Fibroblast of pulmonary artery (primary cell): ENCODE results near the gene LCAT.
A peak's percentile ranks its signal among the peaks of the same experiment; 100 is the strongest.

ENCODE experiments used
- DNase-seq: peaks from one replicate; pipeline ENCODE4 v3.0.0-alpha.2; 2010; ENCODE audit warnings: low read depth
- H3K4me3 ChIP-seq: replicated peaks from 2 replicates; pipeline ENCODE4 v1.5.1; 2011; ENCODE audit warnings: low read depth, mild to moderate bottlenecking, control low read depth, low read length, moderate library complexity
- TF ChIP-seq, protein P1 (sequence below): IDR thresholded peaks from 2 replicates; pipeline ENCODE4 v1.5.1; 2011; ENCODE audit warnings: mild to moderate bottlenecking, control low read depth, low read length, inconsistent platforms; ENCODE audit errors: missing control alignments

The LCAT gene

DNA sequence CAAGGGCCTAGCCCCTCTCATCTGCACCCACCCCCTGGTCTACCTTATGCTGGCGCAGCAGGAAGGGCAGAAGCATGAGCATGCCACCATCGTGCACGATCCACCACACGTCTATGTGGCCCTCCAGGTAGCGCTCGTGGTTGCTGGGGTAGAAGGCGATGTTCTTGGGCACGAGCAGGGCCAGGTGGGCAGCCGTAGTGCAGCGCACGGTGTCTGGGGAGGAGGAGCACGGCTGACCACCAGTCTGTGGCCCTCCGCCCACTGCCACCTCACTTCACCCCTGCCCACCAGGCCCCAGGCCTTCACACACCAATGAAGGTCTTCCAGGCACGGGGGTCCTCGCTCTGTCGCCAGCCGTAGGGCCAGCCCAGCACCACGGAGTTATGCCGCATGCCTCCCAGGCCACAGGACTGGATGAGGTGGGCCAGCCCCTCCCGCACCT is 2.2 kb upstream of the LCAT start:
- TF ChIP-seq, protein P1, sequence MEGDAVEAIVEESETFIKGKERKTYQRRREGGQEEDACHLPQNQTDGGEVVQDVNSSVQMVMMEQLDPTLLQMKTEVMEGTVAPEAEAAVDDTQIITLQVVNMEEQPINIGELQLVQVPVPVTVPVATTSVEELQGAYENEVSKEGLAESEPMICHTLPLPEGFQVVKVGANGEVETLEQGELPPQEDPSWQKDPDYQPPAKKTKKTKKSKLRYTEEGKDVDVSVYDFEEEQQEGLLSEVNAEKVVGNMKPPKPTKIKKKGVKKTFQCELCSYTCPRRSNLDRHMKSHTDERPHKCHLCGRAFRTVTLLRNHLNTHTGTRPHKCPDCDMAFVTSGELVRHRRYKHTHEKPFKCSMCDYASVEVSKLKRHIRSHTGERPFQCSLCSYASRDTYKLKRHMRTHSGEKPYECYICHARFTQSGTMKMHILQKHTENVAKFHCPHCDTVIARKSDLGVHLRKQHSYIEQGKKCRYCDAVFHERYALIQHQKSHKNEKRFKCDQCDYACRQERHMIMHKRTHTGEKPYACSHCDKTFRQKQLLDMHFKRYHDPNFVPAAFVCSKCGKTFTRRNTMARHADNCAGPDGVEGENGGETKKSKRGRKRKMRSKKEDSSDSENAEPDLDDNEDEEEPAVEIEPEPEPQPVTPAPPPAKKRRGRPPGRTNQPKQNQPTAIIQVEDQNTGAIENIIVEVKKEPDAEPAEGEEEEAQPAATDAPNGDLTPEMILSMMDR, result no peak
- DNase-seq, result no peak
- H3K4me3 ChIP-seq, result no peak overlapping the region

DNA sequence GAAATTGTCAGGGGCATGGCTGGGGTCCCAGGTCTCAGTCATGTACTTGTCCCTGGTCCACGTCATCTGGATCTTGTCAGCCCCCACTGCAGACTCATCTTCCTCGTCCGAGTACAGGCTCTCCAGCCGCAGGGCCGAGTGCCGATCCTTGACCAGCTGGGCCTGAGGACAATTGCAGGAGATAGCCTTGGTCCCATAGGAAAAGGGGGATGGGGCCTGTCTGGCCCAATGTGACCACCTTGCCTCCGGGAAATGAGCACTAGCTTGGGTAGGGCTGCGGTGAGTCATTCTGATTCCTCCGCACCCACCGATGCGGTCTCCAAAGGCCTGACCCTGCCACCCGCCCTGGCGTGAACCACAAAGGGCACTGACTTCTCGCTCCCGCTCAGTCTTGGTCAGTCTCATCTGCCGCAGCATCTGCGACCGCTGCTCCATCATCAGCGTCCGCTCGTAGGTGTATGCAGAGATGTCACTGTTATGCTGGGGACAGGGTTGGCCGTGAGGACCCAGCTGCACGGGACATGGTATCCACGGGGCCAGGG is 1.5 kb upstream of the LCAT start:
- no peak for DNase-seq
- no peak overlapping the region for H3K4me3 ChIP-seq
- TF ChIP-seq, protein P1, result no peak

DNA sequence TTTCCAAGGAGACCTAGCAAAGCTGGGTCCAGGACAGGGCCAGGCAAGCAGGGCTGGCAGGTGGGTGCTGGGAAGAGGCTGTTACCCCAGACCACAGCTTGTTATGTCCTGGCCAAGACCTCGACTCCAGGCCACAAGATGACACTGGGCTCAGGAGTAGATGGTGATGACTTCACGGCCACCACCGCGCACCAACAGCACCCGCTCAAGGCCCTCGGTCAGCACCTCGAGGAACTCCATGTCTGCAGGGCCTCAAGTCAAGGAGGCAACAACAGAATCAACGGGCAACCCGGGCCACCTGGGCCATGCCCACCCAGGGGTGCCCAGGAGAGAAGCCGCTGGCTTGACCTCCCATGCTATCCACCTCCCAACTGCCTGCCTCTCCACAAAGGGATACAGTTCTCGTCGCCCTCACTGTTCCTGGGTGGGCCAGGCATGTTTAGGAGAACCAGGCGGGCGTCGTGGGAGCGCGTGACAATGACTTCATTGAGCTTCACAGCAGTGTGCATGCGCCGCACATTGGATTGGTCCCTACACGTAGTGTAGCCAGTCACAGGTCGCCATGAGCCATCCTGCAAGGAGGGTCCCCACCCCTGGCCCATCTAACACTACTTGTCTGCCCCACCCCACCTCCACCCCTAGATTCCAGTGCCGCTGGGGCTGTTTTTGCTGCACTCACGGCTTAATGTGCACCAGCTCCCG is 921 bp upstream of the LCAT start:
- no peak overlapping the region for H3K4me3 ChIP-seq
- TF ChIP-seq, protein P1, result no peak
- DNase-seq, result no peak

DNA sequence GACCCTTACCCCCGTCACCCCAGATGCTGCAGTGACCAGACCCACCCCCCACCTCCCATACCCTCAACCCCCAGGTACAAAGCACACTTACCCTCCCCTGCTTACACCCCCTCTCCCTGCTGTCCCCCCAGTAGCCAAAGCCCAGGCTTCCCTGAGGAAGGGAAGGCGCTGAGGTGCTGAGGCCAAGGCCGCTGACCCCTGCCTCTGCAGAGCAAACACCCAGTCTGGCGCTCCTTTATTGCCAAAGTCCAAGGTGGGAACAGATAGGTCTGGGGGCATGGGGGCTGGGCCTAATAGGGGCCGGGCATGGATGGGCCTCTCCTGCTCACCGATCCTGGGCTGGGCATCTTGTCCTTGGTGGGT is 683 bp downstream of the LCAT start:
- no peak for DNase-seq
- no peak overlapping the region for H3K4me3 ChIP-seq
- TF ChIP-seq, protein P1, result no peak

DNA sequence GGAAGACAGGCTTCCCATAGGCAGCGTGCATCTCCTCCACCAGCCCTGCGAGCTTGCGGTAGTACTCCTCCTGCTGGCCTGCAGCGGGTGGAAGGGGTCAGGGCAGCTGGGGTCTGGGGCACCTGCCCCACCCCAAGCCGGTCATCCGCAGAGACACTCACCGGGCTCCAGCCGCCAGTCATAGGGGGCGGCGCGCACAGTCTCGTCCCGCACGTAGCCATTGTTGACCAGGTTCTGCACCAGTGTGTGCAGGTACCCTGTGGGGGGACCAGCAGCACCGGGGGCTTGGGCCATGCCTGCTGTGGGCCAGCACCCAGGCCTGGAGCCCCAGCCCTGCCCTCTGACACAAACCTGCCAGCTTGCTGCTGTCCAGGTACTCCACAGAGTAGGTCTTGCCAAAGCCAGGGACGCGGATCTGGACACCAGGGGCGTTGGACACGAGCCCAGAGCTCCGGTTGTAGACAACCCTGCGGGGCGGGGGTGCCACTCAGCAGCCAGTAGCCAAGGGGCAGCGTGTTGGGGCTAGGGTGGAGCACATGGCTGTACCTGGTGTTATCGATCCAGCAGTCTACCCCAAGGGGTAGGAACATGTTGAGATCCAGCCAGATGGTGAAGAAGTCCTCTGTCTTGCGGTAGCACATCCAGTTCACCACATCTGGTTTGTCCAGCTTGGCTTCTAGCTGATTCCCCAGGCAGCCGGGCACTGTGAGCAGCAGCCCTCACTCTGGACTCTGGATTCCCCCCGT is 1.2 kb downstream of the LCAT start:
- TF ChIP-seq, protein P1, result no peak
- H3K4me3 ChIP-seq, result no peak overlapping the region
- DNase-seq, result no peak

DNA sequence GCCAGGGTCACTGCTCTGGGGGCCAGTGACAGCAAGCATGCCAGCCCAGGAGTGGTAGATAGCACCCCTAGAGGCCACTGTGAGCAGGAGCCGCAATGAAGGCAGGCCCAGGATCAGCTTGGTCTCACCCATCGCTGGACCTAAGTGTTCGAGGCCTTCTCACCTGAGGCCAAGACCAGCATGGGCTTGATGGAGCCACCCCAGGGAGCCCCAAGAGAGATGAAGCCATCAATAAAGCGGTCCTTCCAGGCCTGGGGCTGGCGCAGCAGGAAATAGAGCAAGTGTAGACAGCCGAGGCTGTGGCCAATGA is 1.8 kb downstream of the LCAT start:
- H3K4me3 ChIP-seq, result no peak overlapping the region
- TF ChIP-seq, protein P1, result peak; percentile 69
- DNase-seq, result peak; percentile 44
